ENCODE measurements around the gene SLC40A1. TPM values are rescaled to one million over a fixed set of nuclear protein-coding genes. Genes with fewer than 3 reads are reported as not detected.
A peak's percentile ranks its signal among the peaks of the same experiment; 100 is the strongest.

The SLC40A1 gene
- total and polyA plus RNA-seq, 2 of the 13 experiments (the other 11 are each of a cell fraction or from before 2014, with no cell fraction given): 10.6 to 24.9 TPM

GRCh38 chr2:189521699-189522434 is 58.7 kb downstream of the SLC40A1 start (continued):
- TF ChIP-seq CREM (IDR thresholded peaks at IDR 0.05) (peak; percentile 11; the same call in 1 of the 2 replicates), CREM (CRISPR knock-in tag; IDR thresholded peaks at IDR 0.05) (no peak), SOX6 (IDR thresholded peaks at IDR 0.05) (no peak), SOX6 (CRISPR knock-in tag; IDR thresholded peaks at IDR 0.05) (no peak), MIER2 (CRISPR knock-in tag; IDR thresholded peaks at IDR 0.05) (no peak), ZNF816 (CRISPR knock-in tag; IDR thresholded peaks at IDR 0.05; ENCODE audit: borderline replicate concordance) (no peak), ZNF12 (CRISPR knock-in tag; IDR thresholded peaks at IDR 0.05) (0 out of 2 replicates have a peak, but pooled peaks have one; percentile 46), HOXA3 (CRISPR knock-in tag; IDR thresholded peaks at IDR 0.05) (no peak)
- TF ChIP-seq, protein P1, sequence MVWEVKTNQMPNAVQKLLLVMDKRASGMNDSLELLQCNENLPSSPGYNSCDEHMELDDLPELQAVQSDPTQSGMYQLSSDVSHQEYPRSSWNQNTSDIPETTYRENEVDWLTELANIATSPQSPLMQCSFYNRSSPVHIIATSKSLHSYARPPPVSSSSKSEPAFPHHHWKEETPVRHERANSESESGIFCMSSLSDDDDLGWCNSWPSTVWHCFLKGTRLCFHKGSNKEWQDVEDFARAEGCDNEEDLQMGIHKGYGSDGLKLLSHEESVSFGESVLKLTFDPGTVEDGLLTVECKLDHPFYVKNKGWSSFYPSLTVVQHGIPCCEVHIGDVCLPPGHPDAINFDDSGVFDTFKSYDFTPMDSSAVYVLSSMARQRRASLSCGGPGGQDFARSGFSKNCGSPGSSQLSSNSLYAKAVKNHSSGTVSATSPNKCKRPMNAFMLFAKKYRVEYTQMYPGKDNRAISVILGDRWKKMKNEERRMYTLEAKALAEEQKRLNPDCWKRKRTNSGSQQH (CRISPR knock-in tag; IDR thresholded peaks at IDR 0.05; ENCODE audit: low read depth): no peak
- TF ChIP-seq, protein P2, sequence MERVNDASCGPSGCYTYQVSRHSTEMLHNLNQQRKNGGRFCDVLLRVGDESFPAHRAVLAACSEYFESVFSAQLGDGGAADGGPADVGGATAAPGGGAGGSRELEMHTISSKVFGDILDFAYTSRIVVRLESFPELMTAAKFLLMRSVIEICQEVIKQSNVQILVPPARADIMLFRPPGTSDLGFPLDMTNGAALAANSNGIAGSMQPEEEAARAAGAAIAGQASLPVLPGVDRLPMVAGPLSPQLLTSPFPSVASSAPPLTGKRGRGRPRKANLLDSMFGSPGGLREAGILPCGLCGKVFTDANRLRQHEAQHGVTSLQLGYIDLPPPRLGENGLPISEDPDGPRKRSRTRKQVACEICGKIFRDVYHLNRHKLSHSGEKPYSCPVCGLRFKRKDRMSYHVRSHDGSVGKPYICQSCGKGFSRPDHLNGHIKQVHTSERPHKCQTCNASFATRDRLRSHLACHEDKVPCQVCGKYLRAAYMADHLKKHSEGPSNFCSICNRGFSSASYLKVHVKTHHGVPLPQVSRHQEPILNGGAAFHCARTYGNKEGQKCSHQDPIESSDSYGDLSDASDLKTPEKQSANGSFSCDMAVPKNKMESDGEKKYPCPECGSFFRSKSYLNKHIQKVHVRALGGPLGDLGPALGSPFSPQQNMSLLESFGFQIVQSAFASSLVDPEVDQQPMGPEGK (CRISPR knock-in tag; IDR thresholded peaks at IDR 0.05): no peak
